Cardiac fibroblast (primary cell): Measurements from ENCODE around the gene ATPAF2.

Experiments
- DNase-seq, 2 donors: peaks; one replicate each; pipeline versions ENCODE4 v3.0.0 to v3.0.0-alpha.2; 2010; ENCODE audit warnings: low read depth in 2 of 2
- H3K4me3 ChIP-seq, 2 donors: replicated peaks in 1 of 2; 1 replicate in 1 of 2; 2 replicates in 1 of 2; pipeline ENCODE4 v1.5.1; 2011; ENCODE audit warnings: low read depth in 2 of 2, low read length in 2 of 2, mild to moderate bottlenecking in 2 of 2, moderate library complexity in 1 of 2
- TF ChIP-seq, protein P1 (sequence below): IDR thresholded peaks from one replicate; pipeline ENCODE4 v1.5.1; 2011; ENCODE audit warnings: low read depth, mild to moderate bottlenecking, low read length, inconsistent platforms

The ATPAF2 gene

DNA sequence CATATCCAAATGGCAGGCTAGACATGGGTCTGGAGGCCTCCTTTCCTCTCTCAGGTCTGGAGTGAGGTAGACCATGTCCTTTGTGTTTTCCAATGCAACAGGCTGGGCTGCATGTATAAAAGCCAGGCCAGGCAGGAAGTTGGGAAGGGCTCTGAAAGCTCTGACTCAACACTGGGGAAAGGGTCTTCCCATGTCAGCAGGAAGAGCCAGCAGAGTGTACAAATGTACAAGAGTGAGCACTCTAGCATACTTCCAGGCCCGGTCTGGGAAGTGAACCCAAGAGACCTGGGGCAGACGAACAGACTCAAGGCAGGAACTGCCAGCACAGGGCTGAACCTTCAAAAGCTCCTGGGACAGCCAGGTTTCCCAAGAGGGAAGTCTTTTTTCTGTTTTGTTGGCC lies 7.0 kb downstream of the ATPAF2 start:
- TF ChIP-seq, protein P1, sequence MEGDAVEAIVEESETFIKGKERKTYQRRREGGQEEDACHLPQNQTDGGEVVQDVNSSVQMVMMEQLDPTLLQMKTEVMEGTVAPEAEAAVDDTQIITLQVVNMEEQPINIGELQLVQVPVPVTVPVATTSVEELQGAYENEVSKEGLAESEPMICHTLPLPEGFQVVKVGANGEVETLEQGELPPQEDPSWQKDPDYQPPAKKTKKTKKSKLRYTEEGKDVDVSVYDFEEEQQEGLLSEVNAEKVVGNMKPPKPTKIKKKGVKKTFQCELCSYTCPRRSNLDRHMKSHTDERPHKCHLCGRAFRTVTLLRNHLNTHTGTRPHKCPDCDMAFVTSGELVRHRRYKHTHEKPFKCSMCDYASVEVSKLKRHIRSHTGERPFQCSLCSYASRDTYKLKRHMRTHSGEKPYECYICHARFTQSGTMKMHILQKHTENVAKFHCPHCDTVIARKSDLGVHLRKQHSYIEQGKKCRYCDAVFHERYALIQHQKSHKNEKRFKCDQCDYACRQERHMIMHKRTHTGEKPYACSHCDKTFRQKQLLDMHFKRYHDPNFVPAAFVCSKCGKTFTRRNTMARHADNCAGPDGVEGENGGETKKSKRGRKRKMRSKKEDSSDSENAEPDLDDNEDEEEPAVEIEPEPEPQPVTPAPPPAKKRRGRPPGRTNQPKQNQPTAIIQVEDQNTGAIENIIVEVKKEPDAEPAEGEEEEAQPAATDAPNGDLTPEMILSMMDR: no peak
- no peak overlapping the region for H3K4me3 ChIP-seq

GRCh38 chr17:18028952-18029540 lies 9.9 kb downstream of the ATPAF2 start:
- H3K4me3 ChIP-seq: no peak overlapping the region
- DNase-seq: no peak
- TF ChIP-seq, protein P1: no peak

More for the DNA sequence above, 7.0 kb downstream of the ATPAF2 start:
- peak; percentile 50 to 67 for DNase-seq

DNA sequence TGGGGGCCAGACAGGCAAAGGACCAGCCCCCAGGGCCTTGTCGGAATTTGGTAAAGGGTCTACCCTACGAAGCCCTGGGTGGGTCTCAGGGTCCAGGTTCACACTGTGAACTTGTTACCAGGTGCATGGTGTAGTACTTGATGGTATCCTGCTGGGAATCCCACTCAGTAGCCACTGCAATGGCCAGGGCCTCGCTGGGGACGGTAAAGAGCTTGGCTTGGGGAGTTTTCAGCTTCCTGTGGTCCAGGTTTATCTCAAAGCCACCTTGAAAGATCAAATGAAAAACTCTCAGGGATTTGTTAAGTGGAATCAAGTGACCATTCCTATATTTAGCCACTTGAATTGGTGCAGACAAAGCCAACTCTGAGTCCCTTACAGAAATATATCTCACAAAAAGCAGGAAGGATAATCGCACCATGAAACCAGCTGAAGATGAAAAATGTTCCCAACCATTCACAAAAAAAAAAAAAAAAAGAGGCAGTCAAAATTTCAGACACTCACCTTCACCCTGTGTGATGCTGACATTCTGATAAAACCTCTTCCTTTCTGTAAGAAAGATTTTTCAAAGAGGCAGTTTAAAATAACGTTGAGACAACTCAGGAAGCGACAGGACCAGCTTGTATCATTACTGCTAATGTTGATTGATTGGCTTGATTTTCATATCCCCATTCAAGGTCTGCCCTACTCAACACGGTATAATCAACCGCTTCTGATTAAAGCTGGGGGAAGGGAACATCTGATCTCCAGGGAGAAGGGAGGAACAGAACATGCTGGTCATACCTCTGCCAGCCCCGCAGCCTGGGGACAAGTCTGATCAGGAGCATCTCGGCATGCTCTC lies 10.6 kb downstream of the ATPAF2 start:
- no peak for DNase-seq
- TF ChIP-seq, protein P1: no peak
- no peak overlapping the region for H3K4me3 ChIP-seq

GRCh38 chr17:18027280-18027679 lies 11.7 kb downstream of the ATPAF2 start:
- TF ChIP-seq, protein P1: no peak
- H3K4me3 ChIP-seq: no peak overlapping the region
- DNase-seq: peak in 1 of 2 donors; percentile 13

- TF ChIP-seq, protein P1: no peak
- DNase-seq: peak; percentile 71 to 86
- no peak overlapping the region for H3K4me3 ChIP-seq
Observed at GRCh38 chr17:18025945-18026776, 12.8 kb downstream of the ATPAF2 start.

DNA sequence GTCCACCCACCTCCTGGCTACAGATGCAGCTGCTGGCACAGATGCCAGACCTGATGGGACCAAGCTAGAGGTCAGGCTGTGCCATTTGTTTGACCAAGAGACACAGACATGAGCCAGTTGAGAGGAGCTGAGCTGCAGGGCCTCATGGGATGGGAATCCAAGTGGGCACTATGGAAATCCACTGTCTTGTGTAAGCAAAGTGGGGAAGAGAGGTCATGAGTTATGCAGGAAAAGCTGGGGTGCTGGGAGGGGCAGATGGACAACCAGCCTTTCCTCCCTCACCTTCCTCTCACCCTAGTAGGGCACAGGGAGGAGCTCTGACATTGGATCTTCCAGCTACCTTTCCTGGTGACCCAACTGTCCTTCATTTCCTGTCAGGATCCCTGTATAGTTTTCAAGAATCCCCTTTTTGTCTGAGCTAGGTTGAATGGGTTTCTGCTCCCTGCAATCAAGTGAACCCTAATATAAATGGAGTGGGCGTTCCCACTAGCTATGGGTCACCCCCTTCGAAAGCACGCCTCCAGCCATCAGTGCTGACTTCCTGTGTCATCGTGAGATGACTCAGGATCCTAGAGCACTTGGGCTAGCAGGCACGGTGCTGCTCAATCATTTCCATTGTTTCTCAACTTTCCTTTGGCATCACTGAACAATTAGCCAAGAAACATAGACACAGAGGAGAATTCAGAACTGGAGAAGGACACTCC lies 13.6 kb downstream of the ATPAF2 start:
- DNase-seq: peak in 1 of 2 donors; percentile 74
- no peak overlapping the region for H3K4me3 ChIP-seq
- TF ChIP-seq, protein P1: no peak
